ENCODE measurements around the gene NXPH1.

- TF ChIP-seq NFRKB (IDR thresholded peaks at IDR 0.05) (no peak), CTBP1 (IDR thresholded peaks at IDR 0.05; ENCODE audit: borderline replicate concordance) (no peak), L3MBTL2 (conservative IDR thresholded peaks at IDR 0.05) (no peak), SP1 (IDR thresholded peaks at IDR 0.05) (no peak), ZNF384 (IDR thresholded peaks at IDR 0.05) (no peak), FOXK2 (IDR thresholded peaks at IDR 0.05) (no peak), FOXA1 (IDR thresholded peaks at IDR 0.05) (no peak)
These were observed 24.5 kb upstream of the NXPH1 start for GRCh38 chr7:8408871-8409270.
